Dendritic cell treated with granulocyte-macrophage colony-stimulating factor and Interleukin-4, amounts not matched to agents 40 ng/mL and 50 ng/mL, for 4 days (primary cell): ENCODE data around the gene MPZL3.
A peak's percentile ranks its signal among the peaks of the same experiment; 100 is the strongest.

Experiments
- H3K27ac Mint-ChIP-seq: one replicate; pipeline ENCODE4 v1.8.0; 2022; ENCODE audit warnings: mild to moderate bottlenecking, mixed read lengths
- H3K27me3 Mint-ChIP-seq: one replicate; pipeline ENCODE4 v1.8.0; 2022; ENCODE audit warnings: mild to moderate bottlenecking, mixed read lengths
- H3K36me3 Mint-ChIP-seq: one replicate; pipeline ENCODE4 v1.8.0; 2022; ENCODE audit warnings: low read depth, mixed read lengths
- H3K4me1 Mint-ChIP-seq: one replicate; pipeline ENCODE4 v1.8.0; 2022; ENCODE audit warnings: low read depth, mixed read lengths
- H3K4me3 Mint-ChIP-seq: one replicate; pipeline ENCODE4 v1.8.0; 2022; ENCODE audit warnings: mild to moderate bottlenecking, moderate library complexity, mixed read lengths
- H3K9me3 Mint-ChIP-seq: one replicate; pipeline ENCODE4 v1.8.0; 2022; ENCODE audit warnings: mixed read lengths
- intact Hi-C: fragments of 100-400 bp; cut with micrococcal nuclease; formaldehyde crosslinking; loops from one replicate; pipeline ENCODE4 v1.15.0; 2022

Gene MPZL3

GRCh38 chr11:118281284-118281683 lies 29.1 kb upstream of the MPZL3 start:
- Mint-ChIP-seq H3K4me1 (peaks cover 11% of the 10 kb centered on the region), H3K9me3 (no peaks in the 10 kb centered on the region), H3K4me3 (no peak overlapping the region), H3K27me3 (no peaks in the 10 kb centered on the region), H3K36me3 (no peaks in the 10 kb centered on the region), H3K27ac (no peak overlapping the region)
- intact Hi-C loops = no loop called here

- peaks cover 7% of the 10 kb centered on the region for H3K27me3 Mint-ChIP-seq
- H3K36me3 Mint-ChIP-seq = no peaks in the 10 kb centered on the region
- intact Hi-C loops = no loop called here
- H3K27ac Mint-ChIP-seq = no peak overlapping the region
- H3K4me3 Mint-ChIP-seq = no peak overlapping the region
- H3K9me3 Mint-ChIP-seq = no peaks in the 10 kb centered on the region
- H3K4me1 Mint-ChIP-seq = peaks cover 6% of the 10 kb centered on the region
Measured at GRCh38 chr11:118277312-118277711, 25.1 kb upstream of the MPZL3 start.

GRCh38 chr11:118276422-118276821 lies 24.3 kb upstream of the MPZL3 start:
- H3K36me3 Mint-ChIP-seq = no peaks in the 10 kb centered on the region
- H3K27ac Mint-ChIP-seq = no peak overlapping the region
- intact Hi-C loops = no loop called here
- H3K9me3 Mint-ChIP-seq = no peaks in the 10 kb centered on the region
- H3K4me3 Mint-ChIP-seq = no peak overlapping the region
- peaks cover 4% of the 10 kb centered on the region for H3K4me1 Mint-ChIP-seq
- H3K27me3 Mint-ChIP-seq = peaks cover 7% of the 10 kb centered on the region

- H3K27ac Mint-ChIP-seq = no peak overlapping the region
- H3K4me1 Mint-ChIP-seq = no peaks in the 10 kb centered on the region
- no peaks in the 10 kb centered on the region for H3K9me3 Mint-ChIP-seq
- no peaks in the 10 kb centered on the region for H3K36me3 Mint-ChIP-seq
- H3K4me3 Mint-ChIP-seq = no peak overlapping the region
- intact Hi-C loops = no loop called here
- peaks cover 7% of the 10 kb centered on the region for H3K27me3 Mint-ChIP-seq
Measured at GRCh38 chr11:118275176-118275575, 23.0 kb upstream of the MPZL3 start.

- Mint-ChIP-seq H3K36me3 (no peaks in the 10 kb centered on the region), H3K9me3 (no peaks in the 10 kb centered on the region), H3K4me3 (no peak overlapping the region), H3K27ac (no peak overlapping the region), H3K27me3 (peaks cover 10% of the 10 kb centered on the region), H3K4me1 (peaks cover 5% of the 10 kb centered on the region)
- intact Hi-C loops = no loop called here
Measured at GRCh38 chr11:118274186-118274585, 22.0 kb upstream of the MPZL3 start.

- H3K9me3 Mint-ChIP-seq = no peaks in the 10 kb centered on the region
- H3K27me3 Mint-ChIP-seq = peaks cover 10% of the 10 kb centered on the region
- no peak overlapping the region for H3K27ac Mint-ChIP-seq
- intact Hi-C loops = no loop called here
- H3K36me3 Mint-ChIP-seq = no peaks in the 10 kb centered on the region
- no peak overlapping the region for H3K4me3 Mint-ChIP-seq
- peaks cover 5% of the 10 kb centered on the region for H3K4me1 Mint-ChIP-seq
Measured at GRCh38 chr11:118272001-118272400, 19.8 kb upstream of the MPZL3 start.

GRCh38 chr11:118267486-118267885 lies 15.3 kb upstream of the MPZL3 start:
- Mint-ChIP-seq H3K27me3 (peaks cover 17% of the 10 kb centered on the region), H3K9me3 (no peaks in the 10 kb centered on the region), H3K27ac (no peak overlapping the region), H3K4me1 (peaks cover 43% of the 10 kb centered on the region), H3K4me3 (no peak overlapping the region), H3K36me3 (no peaks in the 10 kb centered on the region)
- intact Hi-C loops = no loop called here

GRCh38 chr11:118265954-118266353 lies 13.8 kb upstream of the MPZL3 start:
- Mint-ChIP-seq H3K4me1 (peaks cover 49% of the 10 kb centered on the region), H3K27me3 (peaks cover 17% of the 10 kb centered on the region), H3K9me3 (no peaks in the 10 kb centered on the region), H3K36me3 (no peaks in the 10 kb centered on the region), H3K4me3 (no peak overlapping the region), H3K27ac (no peak overlapping the region)
- intact Hi-C loops = no loop called here

- Mint-ChIP-seq H3K36me3 (no peaks in the 10 kb centered on the region), H3K9me3 (no peaks in the 10 kb centered on the region), H3K4me1 (peaks cover 46% of the 10 kb centered on the region), H3K27ac (peak overlapping the region; percentile 69), H3K27me3 (peaks cover 17% of the 10 kb centered on the region), H3K4me3 (peak overlapping the region; percentile 72)
- intact Hi-C loops = no loop called here
Measured at GRCh38 chr11:118264569-118265465, 12.7 kb upstream of the MPZL3 start.

- intact Hi-C loops = no loop called here
- Mint-ChIP-seq H3K27me3 (peaks cover 14% of the 10 kb centered on the region), H3K9me3 (peaks cover 2% of the 10 kb centered on the region), H3K4me1 (peaks cover 44% of the 10 kb centered on the region), H3K27ac (peak within 1 kb of the TSS; percentile 69), H3K4me3 (peak within 1 kb of the TSS; percentile 72), H3K36me3 (no peaks in the 10 kb centered on the region)
Measured at GRCh38 chr11:118263695-118264568, 11.8 kb upstream of the MPZL3 start, which contains the start of gene MPZL2. TSS of gene MPZL2 (minus strand) at chr11:118264297. CDS start at chr11:118264153, 144 bp downstream.

GRCh38 chr11:118263112-118263511 lies 10.9 kb upstream of the MPZL3 start:
- Mint-ChIP-seq H3K4me3 (no peak overlapping the region), H3K27me3 (peaks cover 14% of the 10 kb centered on the region), H3K4me1 (peaks cover 44% of the 10 kb centered on the region), H3K36me3 (no peaks in the 10 kb centered on the region), H3K27ac (no peak overlapping the region), H3K9me3 (peaks cover 9% of the 10 kb centered on the region)
- intact Hi-C loops = no loop called here

GRCh38 chr11:118260353-118260752 lies 8.2 kb upstream of the MPZL3 start:
- peaks cover 14% of the 10 kb centered on the region for H3K27me3 Mint-ChIP-seq
- peaks cover 9% of the 10 kb centered on the region for H3K9me3 Mint-ChIP-seq
- no peak overlapping the region for H3K4me3 Mint-ChIP-seq
- no peaks in the 10 kb centered on the region for H3K36me3 Mint-ChIP-seq
- intact Hi-C loops = no loop called here
- peaks cover 33% of the 10 kb centered on the region for H3K4me1 Mint-ChIP-seq
- H3K27ac Mint-ChIP-seq = no peak overlapping the region

- Mint-ChIP-seq H3K9me3 (peaks cover 9% of the 10 kb centered on the region), H3K4me1 (peaks cover 22% of the 10 kb centered on the region), H3K4me3 (no peak overlapping the region), H3K27me3 (peaks cover 2% of the 10 kb centered on the region), H3K27ac (no peak overlapping the region), H3K36me3 (no peaks in the 10 kb centered on the region)
- intact Hi-C loops = no loop called here
Measured at GRCh38 chr11:118259138-118259537, 7.0 kb upstream of the MPZL3 start.

GRCh38 chr11:118258410-118258809 lies 6.2 kb upstream of the MPZL3 start:
- peaks cover 16% of the 10 kb centered on the region for H3K4me1 Mint-ChIP-seq
- no peak overlapping the region for H3K27ac Mint-ChIP-seq
- intact Hi-C loops = no loop called here
- H3K36me3 Mint-ChIP-seq = no peaks in the 10 kb centered on the region
- H3K27me3 Mint-ChIP-seq = no peaks in the 10 kb centered on the region
- no peak overlapping the region for H3K4me3 Mint-ChIP-seq
- peaks cover 9% of the 10 kb centered on the region for H3K9me3 Mint-ChIP-seq
